Cardiac fibroblast (primary cell): Measurements from ENCODE around the gene IFNAR2.
"Not testable (repeated sequence)": the region's sequence is repeated elsewhere in the genome, so short reads cannot be mapped to it uniquely, and the experiment has no call there.

Source experiments
- DNase-seq, 2 donors: peaks; one replicate each; pipeline versions ENCODE4 v3.0.0 to v3.0.0-alpha.2; 2010; ENCODE audit warnings: low read depth in 2 of 2
- H3K4me3 ChIP-seq, 2 donors: replicated peaks in 1 of 2; 1 replicate in 1 of 2; 2 replicates in 1 of 2; pipeline ENCODE4 v1.5.1; 2011; ENCODE audit warnings: low read depth in 2 of 2, low read length in 2 of 2, mild to moderate bottlenecking in 2 of 2, moderate library complexity in 1 of 2
- CTCF ChIP-seq: IDR thresholded peaks from one replicate; pipeline ENCODE4 v1.5.1; 2011; ENCODE audit warnings: low read depth, mild to moderate bottlenecking, low read length, inconsistent platforms

Gene IFNAR2

GRCh38 chr21:33212159-33212851 is 17.4 kb upstream of the IFNAR2 start:
- TF ChIP-seq CTCF, result no peak
- peak; percentile 53 to 69 for DNase-seq
- no peak overlapping the region for H3K4me3 ChIP-seq

GRCh38 chr21:33214056-33214455 is 15.7 kb upstream of the IFNAR2 start:
- H3K4me3 ChIP-seq, result no peak overlapping the region
- DNase-seq, result no peak
- no peak for TF ChIP-seq CTCF

GRCh38 chr21:33217138-33217520 is 12.6 kb upstream of the IFNAR2 start:
- DNase-seq, result no peak
- H3K4me3 ChIP-seq, result no peak overlapping the region
- no peak for TF ChIP-seq CTCF

- no peak for TF ChIP-seq CTCF
- DNase-seq, result no peak
These were observed 10.4 kb upstream of the IFNAR2 start for GRCh38 chr21:33219300-33219699.

GRCh38 chr21:33219954-33220353 is 9.8 kb upstream of the IFNAR2 start:
- TF ChIP-seq CTCF, result no peak
- no peak for DNase-seq
- H3K4me3 ChIP-seq, result no peak overlapping the region

More at GRCh38 chr21:33219300-33219699, 10.4 kb upstream of the IFNAR2 start:
- H3K4me3 ChIP-seq, result no peak overlapping the region

- DNase-seq, H3K4me3 ChIP-seq: not testable (repeated sequence)
These were observed 4.4 kb upstream of the IFNAR2 start for GRCh38 chr21:33225376-33225775.

GRCh38 chr21:33228455-33228854 is 1.3 kb upstream of the IFNAR2 start:
- no peak for TF ChIP-seq CTCF
- H3K4me3 ChIP-seq, result no peak overlapping the region
- no peak for DNase-seq
